IMR-90 (cell line): ENCODE results near the gene CAB39. TPM values are rescaled to one million over a fixed set of nuclear protein-coding genes. Genes with fewer than 3 reads are reported as not detected.
A peak's percentile ranks its signal among the peaks of the same experiment; 100 is the strongest.

Experiments
- ATAC-seq: fragments of 200-7000 bp; cut with Tn5 transposase; 2 replicates; pipeline ENCODE4 v1.9.1; 2020; ENCODE audit warnings: low read depth, mild to moderate bottlenecking, moderate library complexity
- BruUV-seq: library from RNA; stranded (reverse); fragments of 400-500 nt; replicated peaks from 2 replicates; lab custom pipeline; 2021; lab: Mats Ljungman, UMichigan
- CTCF ChIA-PET: fragments of 300-600 bp; formaldehyde crosslinking; extraction: SDS; loops from one replicate; lab custom pipeline; 2021; ENCODE audit warnings: antibody characterized with exemption; lab: Yijun Ruan, JAX
- POLR2A ChIA-PET: fragments of 300-600 bp; sonication (Branson Sonifier 250); formaldehyde crosslinking; loops from one replicate; lab custom pipeline; 2022; ENCODE audit warnings: antibody characterized with exemption; ENCODE audit not compliant: unreplicated experiment; lab: Charles Lee
- DNase-seq: peaks from one replicate; pipeline ENCODE4 v3.0.0; 2013
- H2AFZ ChIP-seq: replicated peaks from 2 replicates; pipeline ENCODE3; 2013; ENCODE audit warnings: low read length, mild to moderate bottlenecking; ENCODE audit not compliant: poor library complexity
- H2AK5ac ChIP-seq: 2 replicates; pipeline ENCODE4 v1.6.1; 2013; ENCODE audit warnings: low read depth, low read length, inconsistent platforms
- H2AK9ac ChIP-seq: replicated peaks from 2 replicates; pipeline ENCODE3; 2013; ENCODE audit warnings: mild to moderate bottlenecking, low read depth, low read length, moderate library complexity; ENCODE audit not compliant: poor library complexity
- H2BK120ac ChIP-seq: 2 replicates; pipeline ENCODE4 v1.6.1; 2013; ENCODE audit warnings: low read depth, low read length, inconsistent platforms
- H2BK15ac ChIP-seq: 3 replicates; pipeline ENCODE4 v1.6.1; 2013; ENCODE audit warnings: low read depth, low read length, inconsistent platforms
- H2BK20ac ChIP-seq: 2 replicates; pipeline ENCODE4 v1.6.1; 2013; ENCODE audit warnings: low read depth, mild to moderate bottlenecking, inconsistent platforms, low read length, moderate library complexity
- H2BK5ac ChIP-seq: 2 replicates; pipeline ENCODE4 v1.6.1; 2013; ENCODE audit warnings: mild to moderate bottlenecking, low read depth, low read length, inconsistent platforms; ENCODE audit not compliant: poor library complexity, severe bottlenecking
- H3K14ac ChIP-seq: replicated peaks from 2 replicates; pipeline ENCODE4 v1.6.1; 2013; ENCODE audit warnings: low read depth, low read length, inconsistent platforms
- H3K18ac ChIP-seq: 2 replicates; pipeline ENCODE4 v1.6.1; 2013; ENCODE audit warnings: low read depth, low read length, control low read depth
- H3K23ac ChIP-seq: 2 replicates; pipeline ENCODE4 v1.6.1; 2013; ENCODE audit warnings: low read depth, low read length, inconsistent platforms
- H3K27ac ChIP-seq: 2 replicates; pipeline ENCODE4 v1.5.1; 2013; ENCODE audit warnings: mild to moderate bottlenecking, control low read depth, low read length; ENCODE audit not compliant: insufficient read depth
- H3K27me3 ChIP-seq: 2 replicates; pipeline ENCODE4 v1.6.1; 2013; ENCODE audit warnings: low read length; ENCODE audit not compliant: control insufficient read depth, insufficient read depth
- H3K36me3 ChIP-seq: 2 replicates; pipeline ENCODE4 v1.6.1; 2013; ENCODE audit warnings: low read length, mixed read lengths; ENCODE audit not compliant: control insufficient read depth, insufficient read depth
- H3K4ac ChIP-seq: 2 replicates; pipeline ENCODE4 v1.6.1; 2013; ENCODE audit warnings: low read depth, low read length, inconsistent platforms
- H3K4me1 ChIP-seq: 2 replicates; pipeline ENCODE4 v1.6.1; 2013; ENCODE audit warnings: low read length, mixed read lengths; ENCODE audit not compliant: control insufficient read depth, insufficient read depth
- H3K4me2 ChIP-seq: 2 replicates; pipeline ENCODE4 v1.6.1; 2013; ENCODE audit warnings: low read depth, mild to moderate bottlenecking, control low read depth, low read length, moderate library complexity
- H3K4me3 ChIP-seq: 2 replicates; pipeline ENCODE4 v1.5.1; 2013; ENCODE audit warnings: low read depth, mild to moderate bottlenecking, control low read depth, low read length, moderate library complexity; ENCODE audit not compliant: insufficient read depth
- H3K56ac ChIP-seq: 2 replicates; pipeline ENCODE4 v1.6.1; 2013; ENCODE audit warnings: low read length, inconsistent platforms; ENCODE audit not compliant: insufficient read depth; ENCODE audit errors: extremely low read depth
- H3K79me1 ChIP-seq, 2 experiments: 2 replicates each; pipeline ENCODE4 v1.6.1; 2013; ENCODE audit warnings: low read length in 2 of 2, inconsistent platforms in 1 of 2, low read depth in 1 of 2
- H3K9ac ChIP-seq: 2 replicates; pipeline ENCODE4 v1.6.1; 2013; ENCODE audit warnings: low read depth, low read length, control low read depth
- H3K9me1 ChIP-seq: 2 replicates; pipeline ENCODE4 v1.6.1; 2013; ENCODE audit warnings: low read length, inconsistent platforms; ENCODE audit not compliant: insufficient read depth
- H3K9me3 ChIP-seq: 2 replicates; pipeline ENCODE4 v1.6.1; 2013; ENCODE audit warnings: low read length; ENCODE audit not compliant: control insufficient read depth, insufficient read depth
- H4K20me1 ChIP-seq: 2 replicates; pipeline ENCODE4 v1.6.1; 2013; ENCODE audit warnings: low read length, inconsistent platforms; ENCODE audit not compliant: insufficient read depth
- H4K5ac ChIP-seq: 2 replicates; pipeline ENCODE4 v1.6.1; 2013; ENCODE audit warnings: mild to moderate bottlenecking, low read depth, low read length, control low read depth
- H4K8ac ChIP-seq, 2 experiments: 2 replicates each; pipeline ENCODE4 v1.6.1; 2013; ENCODE audit warnings: low read depth in 2 of 2, low read length in 2 of 2, control low read depth in 1 of 2, inconsistent platforms in 1 of 2
- H4K91ac ChIP-seq: 2 replicates; pipeline ENCODE4 v1.6.1; 2013; ENCODE audit warnings: low read depth, low read length, inconsistent platforms; ENCODE audit not compliant: insufficient read depth
- BHLHE40 ChIP-seq: fragments of 150-350 bp; IDR thresholded peaks from 2 replicates; pipeline ENCODE4 v1.6.1; 2016; ENCODE audit warnings: mild to moderate bottlenecking, low read depth, low read length
- CEBPB ChIP-seq: IDR thresholded peaks from 2 replicates; pipeline ENCODE4 v1.6.1; 2012; ENCODE audit warnings: low read depth, low read length, improper control_type of control experiment
- CHD1 ChIP-seq: IDR thresholded peaks from 2 replicates; pipeline ENCODE4 v1.6.1; 2012; ENCODE audit warnings: low read depth, low read length, improper control_type of control experiment
- CTCF ChIP-seq: conservative IDR thresholded peaks from 2 replicates; pipeline ENCODE4 v1.5.1; 2012; ENCODE audit warnings: mild to moderate bottlenecking, low read depth, low read length, improper control_type of control experiment
- ELK1 ChIP-seq: fragments of 150-350 bp; IDR thresholded peaks from 2 replicates; pipeline ENCODE4 v1.6.1; 2016; ENCODE audit warnings: low read depth, mild to moderate bottlenecking, low read length, moderate library complexity, borderline replicate concordance
- FOS ChIP-seq: fragments of 150-350 bp; IDR thresholded peaks from 2 replicates; pipeline ENCODE4 v1.6.1; 2016; ENCODE audit warnings: low read depth, low read length
- MAFK ChIP-seq: IDR thresholded peaks from 2 replicates; pipeline ENCODE4 v1.6.1; 2012; ENCODE audit warnings: low read depth, low read length, improper control_type of control experiment
- MXI1 ChIP-seq: IDR thresholded peaks from 2 replicates; pipeline ENCODE4 v1.6.1; 2012; ENCODE audit warnings: low read depth, mild to moderate bottlenecking, low read length, moderate library complexity, borderline replicate concordance
- NFE2L2 ChIP-seq: fragments of 150-350 bp; IDR thresholded peaks from 2 replicates; pipeline ENCODE4 v1.6.1; 2016; ENCODE audit warnings: low read depth, mild to moderate bottlenecking, low read length
- POLR2A ChIP-seq: IDR thresholded peaks from 2 replicates; pipeline ENCODE4 v1.6.1; 2012; ENCODE audit warnings: mild to moderate bottlenecking, low read depth, low read length
- RAD21 ChIP-seq: IDR thresholded peaks from 2 replicates; pipeline ENCODE4 v1.6.1; 2012; ENCODE audit warnings: low read length, improper control_type of control experiment
- RCOR1 ChIP-seq: IDR thresholded peaks from 2 replicates; pipeline ENCODE4 v1.6.1; 2012; ENCODE audit warnings: mild to moderate bottlenecking, low read length, improper control_type of control experiment; ENCODE audit not compliant: insufficient replicate concordance
- SMC3 ChIP-seq: fragments of 150-350 bp; IDR thresholded peaks from 2 replicates; pipeline ENCODE4 v1.6.1; 2016; ENCODE audit warnings: low read depth, mild to moderate bottlenecking, antibody characterized with exemption, low read length, moderate library complexity
- USF2 ChIP-seq: fragments of 150-350 bp; IDR thresholded peaks from 2 replicates; pipeline ENCODE4 v1.6.1; 2017; ENCODE audit warnings: mild to moderate bottlenecking, antibody characterized with exemption, low read length, low read depth
- WGBS, 2 experiments: methylation state at CpG; one replicate each; pipeline versions ENCODE4 v1.1.5 to v1.1.7; 2013; ENCODE audit warnings: missing lambda C conversion rate in 2 of 2; ENCODE audit not compliant: insufficient read length in 1 of 2; ENCODE audit errors: extremely low coverage in 2 of 2; 5-methylcytosine and 5-hydroxymethylcytosine counted together
- dilution Hi-C: fragments of 300-500 bp; cut with HindIII; formaldehyde crosslinking; loops from one replicate; pipeline ENCODE4 v1.14.3; 2018; ENCODE audit warnings: low sequenced_read_pairs; ENCODE audit not compliant: unreplicated experiment
- in situ Hi-C: fragments of 300-500 bp; cut with MboI; formaldehyde crosslinking; loops from 3 replicates; pipeline ENCODE4 v1.14.3; 2019; ENCODE audit warnings: low sequenced_read_pairs, inconsistent platforms, mixed read lengths
- intact Hi-C: fragments of 100-400 bp; cut with micrococcal nuclease; formaldehyde crosslinking; loops from 2 replicates; pipeline ENCODE4 v1.10.0; 2022
- polyA plus RNA-seq, 3 experiments: library from polyadenylated mRNA; depleted of rRNA; stranded (reverse); fragments of >200 nt; gene quantifications; 2 replicates each; pipeline ENCODE4 v1.2.3, GENCODE V29; 2012; ENCODE audit warnings: low replicate concordance in 1 of 3
- total RNA-seq: library from RNA; depleted of rRNA; stranded (reverse); fragments of >200 nt; gene quantifications from 2 replicates; pipeline ENCODE4 v1.2.3, GENCODE V29; 2012

CAB39 gene
- total and polyA plus RNA-seq, 2 of the 4 experiments (the other 2 are of a cell fraction): 38.2 to 71.7 TPM

- H3K18ac ChIP-seq: no peak overlapping the region
- in situ Hi-C loops: no loop called here
- no peak overlapping the region for H3K56ac ChIP-seq
- peak overlapping the region; percentile 41 for H4K5ac ChIP-seq
- H3K9ac ChIP-seq: peak overlapping the region; percentile 86
- H2BK15ac ChIP-seq: no peak overlapping the region
- no peak overlapping the region for H2AK5ac ChIP-seq
- H3K4me2 ChIP-seq: peak overlapping the region; percentile 80
- peak overlapping the region; percentile 36; the same call in 1 of the 2 replicates for H3K4ac ChIP-seq
- intact Hi-C loops: loop anchor here (1.0 kb wide), 1 partner anchor 122 kb away; no protein-coding TSS in a partner anchor
- WGBS, 2 experiments: 0% methylated on average over 7 of the region's 24 CpGs; no CpG with 5 or more reads in 1 of the 2 experiments
- H3K4me3 ChIP-seq: peak overlapping the region; percentile 98
- H3K79me1 ChIP-seq: peaks cover 3 to 37% of the 10 kb centered on the region in 2 experiments; a peak in 3 of 4 replicates
- H3K27ac ChIP-seq: peak overlapping the region; percentile 47
- H4K91ac ChIP-seq: no peak overlapping the region
- BruUV-seq: no TSS peak
- DNase-seq (no peak), ATAC-seq (no peak)
- no peak overlapping the region for H2BK120ac ChIP-seq
- peak overlapping the region; percentile 33 to 64; a peak in 3 of 4 replicates for H4K8ac ChIP-seq
- peak overlapping the region; percentile 95 for H2AFZ ChIP-seq
- no peaks in the 10 kb centered on the region for H3K36me3 ChIP-seq
- CTCF ChIA-PET: interaction anchor here (0.6 kb wide), 1 partner anchor 124 kb away, joined by 3 read pairs; no protein-coding TSS in a partner anchor
- dilution Hi-C loops: no loop called here
- TF ChIP-seq POLR2A (no peak), BHLHE40 (no peak), CTCF (no peak), USF2 (no peak), FOS (no peak), NFE2L2 (no peak), RAD21 (no peak), MAFK (no peak), CHD1 (no peak), RCOR1 (no peak), SMC3 (no peak), CEBPB (no peak), ELK1 (no peak), MXI1 (no peak)
- H3K27me3 ChIP-seq: peaks cover 26% of the 10 kb centered on the region
- peak overlapping the region; percentile 12; the same call in 1 of the 2 replicates for H3K23ac ChIP-seq
- peaks cover 21% of the 10 kb centered on the region for H4K20me1 ChIP-seq
- H3K9me1 ChIP-seq: peaks cover 6% of the 10 kb centered on the region; the same call in 1 of the 2 replicates
- no peak overlapping the region for H2BK5ac ChIP-seq
- H2BK20ac ChIP-seq: no peak overlapping the region
- peaks cover 12% of the 10 kb centered on the region; the same call in 1 of the 2 replicates for H3K4me1 ChIP-seq
- no peak overlapping the region; the same call in 1 of the 2 replicates for H3K14ac ChIP-seq
- POLR2A ChIA-PET: no interaction called here
- peak overlapping the region; percentile 47 for H2AK9ac ChIP-seq
- no peaks in the 10 kb centered on the region for H3K9me3 ChIP-seq
Measured at GRCh38 chr2:230865307-230865765, 152.7 kb downstream of the CAB39 start.
